GM21619 (cell line): ENCODE measurements around the gene TMEM61.
"Not testable (repeated sequence)": the region's sequence is repeated elsewhere in the genome, so short reads cannot be mapped to it uniquely, and the experiment has no call there.

ENCODE experiments used
- ATAC-seq: cut with Tn5 transposase; IDR thresholded peaks from one replicate; pipeline ENCODE4 v1.9.1; 2021; ENCODE audit not compliant: unreplicated experiment

The TMEM61 gene

GRCh38 chr1:55000110-55001085 lies 20.0 kb downstream of the TMEM61 start:
- no peak for ATAC-seq

GRCh38 chr1:55001311-55001710 lies 20.9 kb downstream of the TMEM61 start:
- no peak for ATAC-seq

DNA sequence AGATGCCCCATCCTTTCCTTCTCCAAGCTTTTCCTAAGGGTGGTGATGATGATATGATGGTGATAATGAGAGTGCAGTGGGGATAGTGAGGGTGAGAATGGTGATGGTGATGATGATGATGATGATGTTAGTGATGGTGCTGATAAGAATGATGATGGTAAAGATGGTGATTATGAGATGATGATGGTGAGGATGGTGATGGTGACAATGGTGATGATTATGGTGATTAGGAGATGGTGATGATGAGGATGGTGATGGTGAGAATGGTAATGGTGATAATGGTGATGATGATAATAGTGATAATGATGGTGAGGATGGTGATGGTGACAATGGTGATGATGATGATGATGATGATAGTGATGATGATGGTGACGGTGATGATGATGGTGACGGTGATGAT lies 22.3 kb downstream of the TMEM61 start:
- ATAC-seq, result no peak

- no peak for ATAC-seq
Observed at GRCh38 chr1:55005351-55006140, 25.1 kb downstream of the TMEM61 start.

DNA sequence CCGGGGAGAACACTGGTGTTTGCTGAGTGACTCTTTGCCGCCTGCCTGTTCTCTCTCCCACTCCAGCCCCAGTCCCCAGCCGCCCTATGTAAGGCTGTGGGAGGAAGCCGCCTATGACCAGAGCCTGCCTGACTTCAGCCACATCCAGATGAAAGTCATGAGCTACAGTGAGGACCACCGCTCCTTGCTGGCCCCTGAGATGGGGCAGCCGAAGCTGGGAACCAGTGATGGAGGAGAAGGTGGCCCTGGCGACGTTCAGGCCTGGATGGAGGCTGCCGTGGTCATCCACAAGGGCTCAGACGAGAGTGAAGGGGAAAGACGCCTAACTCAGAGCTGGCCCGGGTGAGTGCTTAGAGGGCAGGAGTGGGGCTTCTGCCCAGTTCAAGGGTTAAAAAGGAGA lies 26.5 kb downstream of the TMEM61 start:
- ATAC-seq, result no peak

GRCh38 chr1:55007625-55008024 lies 27.2 kb downstream of the TMEM61 start:
- no peak for ATAC-seq

GRCh38 chr1:55010194-55010886 lies 29.9 kb downstream of the TMEM61 start:
- ATAC-seq, result no peak

- no peak for ATAC-seq
Observed at GRCh38 chr1:55010887-55011217, 30.4 kb downstream of the TMEM61 start.

DNA sequence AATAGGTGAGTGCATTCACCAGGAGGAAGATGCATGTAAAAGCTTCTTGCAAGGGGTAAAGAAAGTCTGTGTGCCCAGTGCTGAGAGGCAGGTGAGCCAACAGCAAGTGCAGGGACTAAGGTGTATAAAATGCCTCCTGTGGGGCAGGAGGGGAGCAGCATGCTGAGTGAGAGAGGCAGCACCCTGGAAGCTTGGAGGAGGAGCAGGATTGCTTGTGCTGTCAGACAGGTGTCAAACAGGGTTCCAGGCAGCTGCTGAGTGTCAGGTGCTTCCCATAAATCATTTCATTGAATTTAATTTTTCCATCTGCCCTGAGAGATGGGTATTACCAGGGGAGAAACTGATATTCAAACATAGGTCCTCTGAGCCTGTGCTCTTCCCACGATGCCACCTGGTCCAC lies 32.2 kb downstream of the TMEM61 start:
- ATAC-seq, result no peak

GRCh38 chr1:55015123-55015522 lies 34.7 kb downstream of the TMEM61 start:
- ATAC-seq, result no peak

- no peak for ATAC-seq
Observed at GRCh38 chr1:55015731-55016620, 35.5 kb downstream of the TMEM61 start.

DNA sequence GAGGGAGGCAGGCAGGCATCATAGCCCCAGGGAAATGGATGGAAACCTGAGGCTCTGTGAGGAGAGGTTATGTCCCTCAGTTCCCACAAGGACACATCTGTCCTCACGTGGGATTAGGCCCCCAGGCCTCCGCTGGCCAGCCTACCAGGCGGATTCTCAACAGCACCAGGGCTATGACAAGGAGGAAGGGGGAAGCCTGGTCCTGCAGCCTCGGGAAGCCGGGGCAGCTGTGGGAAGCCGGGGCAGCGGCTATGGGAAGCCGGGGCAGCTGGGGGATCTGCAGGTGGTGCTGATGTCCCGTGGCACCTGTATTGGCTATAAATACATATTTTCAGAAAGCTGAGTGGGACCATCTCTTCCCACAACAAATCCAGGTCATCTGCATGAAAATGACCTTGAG lies 38.0 kb downstream of the TMEM61 start:
- ATAC-seq, result no peak

DNA sequence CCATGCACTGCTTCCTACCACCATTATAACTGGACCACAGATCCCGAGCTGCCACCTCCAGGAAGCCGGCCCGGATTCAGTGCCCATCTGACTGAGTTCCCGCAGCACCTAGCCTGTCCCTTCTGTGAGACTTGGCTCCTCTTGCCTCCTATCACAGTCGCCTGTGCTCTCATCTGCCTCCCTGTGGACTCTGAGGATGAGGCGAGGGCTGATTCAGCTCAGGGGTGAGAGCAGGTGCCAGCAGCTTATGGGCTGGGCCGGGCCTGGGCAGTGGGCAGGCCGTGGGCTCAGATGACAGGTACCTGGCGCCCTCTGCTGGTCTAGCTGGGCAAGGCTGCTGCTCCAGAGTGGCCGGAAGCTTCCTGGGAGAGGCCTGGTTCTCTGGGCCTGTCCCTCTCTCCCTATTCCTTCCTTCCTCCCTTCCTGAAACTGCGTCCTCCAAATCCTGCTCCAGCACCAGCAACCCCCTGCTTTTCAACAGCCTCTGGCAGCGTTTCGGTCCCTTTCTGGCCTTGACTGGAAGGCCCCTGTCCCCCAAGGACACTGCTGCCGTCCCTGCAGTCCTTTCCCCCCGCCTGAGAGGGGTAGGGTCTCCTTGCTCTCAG lies 41.6 kb downstream of the TMEM61 start:
- ATAC-seq, result peak; percentile 89

- ATAC-seq, result not testable (repeated sequence)
Observed at GRCh38 chr1:55024163-55024562, 43.7 kb downstream of the TMEM61 start.

DNA sequence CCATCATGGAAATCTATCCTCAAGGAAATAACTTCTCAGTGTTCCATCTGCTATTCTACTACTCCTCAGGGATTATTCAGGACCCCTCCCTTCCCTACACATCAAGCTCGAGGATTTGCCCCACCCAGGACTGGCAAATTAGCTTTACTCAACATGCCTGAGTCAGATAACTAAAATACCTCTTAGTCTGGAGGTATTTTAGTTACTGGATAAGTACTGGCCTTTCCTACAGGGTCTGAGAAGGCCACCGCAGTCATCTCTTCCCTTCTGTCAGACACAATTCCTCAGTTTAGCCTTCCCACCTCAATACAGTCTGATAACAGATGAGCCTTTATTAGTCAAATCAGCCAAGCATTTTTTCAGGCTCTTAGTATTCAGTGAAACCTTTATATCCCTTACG lies 46.3 kb downstream of the TMEM61 start:
- not testable (repeated sequence) for ATAC-seq

GRCh38 chr1:55031098-55031497 lies 50.7 kb downstream of the TMEM61 start:
- not testable (repeated sequence) for ATAC-seq

GRCh38 chr1:55033265-55033614 lies 52.8 kb downstream of the TMEM61 start:
- ATAC-seq, result no peak

- no peak for ATAC-seq
Observed at GRCh38 chr1:55034476-55035133, 54.2 kb downstream of the TMEM61 start.

DNA sequence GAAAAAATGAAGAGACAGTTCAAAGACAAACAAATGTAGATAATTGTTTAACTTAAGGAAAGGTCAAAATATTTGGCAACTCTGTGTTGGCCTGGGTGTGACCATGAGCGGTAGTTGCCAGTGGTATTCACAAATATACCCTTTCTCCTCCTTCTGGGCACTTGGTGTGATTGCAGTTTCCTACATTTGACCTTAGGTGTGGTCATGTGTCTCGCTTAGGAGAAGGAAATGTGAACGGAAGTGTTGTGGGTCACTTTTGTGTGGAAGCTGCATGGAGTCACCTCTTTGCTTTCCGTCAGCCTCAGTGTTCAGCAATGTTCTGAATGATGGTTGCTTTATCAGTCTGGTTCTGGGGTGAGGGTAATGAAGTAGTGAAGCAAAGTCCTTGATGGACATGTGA lies 55.5 kb downstream of the TMEM61 start:
- no peak for ATAC-seq
